Lower leg skin (tissue), 4 donors: Measurements from ENCODE around the gene CDCP1. TPM values are rescaled to one million over a fixed set of nuclear protein-coding genes. Genes with fewer than 3 reads are reported as not detected.

Experiments used
- DNase-seq, 2 donors: peaks; one replicate each; pipeline ENCODE4 v3.0.0-alpha.2; 2019; ENCODE audit warnings: low spot score in 2 of 2
- H3K4me3 ChIP-seq: fragments of 200-600 bp; sonication (generic); 2 replicates; pipeline ENCODE4 v1.5.1; 2017; ENCODE audit warnings: mild to moderate bottlenecking, low read depth; ENCODE audit not compliant: poor library complexity, severe bottlenecking
- POLR2A ChIP-seq, 2 donors: fragments of 450-650 bp; IDR thresholded peaks; one replicate each; pipeline ENCODE4 v1.6.1; 2016 to 2017; ENCODE audit warnings: antibody characterized with exemption in 2 of 2, mild to moderate bottlenecking in 1 of 2, moderate library complexity in 1 of 2
- WGBS, 2 donors: methylation state at CpG; one replicate each; pipeline ENCODE4 v1.1.5; 2018; 5-methylcytosine and 5-hydroxymethylcytosine counted together
- intact Hi-C: fragments of 100-400 bp; cut with DNase I; formaldehyde crosslinking; loops from one replicate; pipeline ENCODE4 v1.15.0; 2023; ENCODE audit warnings: low total_unique reads
- total RNA-seq, 4 donors: library from RNA; depleted of rRNA; stranded (reverse); fragments of >200 nt; gene quantifications; one replicate each; pipeline ENCODE4 v1.1.0, GENCODE V29; 2016
- TF ChIP-seq, protein P1 (sequence below), 3 donors: fragments of 450-650 bp; IDR thresholded peaks; one replicate each; pipeline ENCODE4 v1.5.1; 2016; ENCODE audit warnings: antibody characterized with exemption in 3 of 3, mild to moderate bottlenecking in 3 of 3, moderate library complexity in 2 of 3

CDCP1 gene
- total RNA-seq, 4 donors from 2014 or later: 43.8 to 79.0 (median 57.1) TPM

DNA sequence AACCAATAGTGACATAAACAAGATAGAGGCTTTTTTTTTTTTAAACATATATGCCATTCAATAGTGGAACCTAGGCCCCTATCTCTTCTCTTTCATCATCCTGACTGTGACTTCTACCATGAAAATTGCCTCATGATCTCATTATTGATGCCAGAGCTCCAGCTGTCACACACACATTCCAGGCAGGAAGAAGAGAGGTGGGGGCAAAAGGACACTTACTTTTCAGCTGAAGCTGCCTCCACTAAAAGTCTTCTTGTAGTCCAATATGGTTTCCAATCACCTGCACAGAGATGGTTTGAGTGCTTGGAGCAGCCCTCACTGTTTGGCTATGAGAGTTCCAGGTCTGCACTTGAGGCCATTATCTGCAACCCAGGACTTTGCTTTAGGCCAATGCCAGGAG is 75.1 kb downstream of the CDCP1 start:
- intact Hi-C loops: no loop called here
- TF ChIP-seq, protein P1, sequence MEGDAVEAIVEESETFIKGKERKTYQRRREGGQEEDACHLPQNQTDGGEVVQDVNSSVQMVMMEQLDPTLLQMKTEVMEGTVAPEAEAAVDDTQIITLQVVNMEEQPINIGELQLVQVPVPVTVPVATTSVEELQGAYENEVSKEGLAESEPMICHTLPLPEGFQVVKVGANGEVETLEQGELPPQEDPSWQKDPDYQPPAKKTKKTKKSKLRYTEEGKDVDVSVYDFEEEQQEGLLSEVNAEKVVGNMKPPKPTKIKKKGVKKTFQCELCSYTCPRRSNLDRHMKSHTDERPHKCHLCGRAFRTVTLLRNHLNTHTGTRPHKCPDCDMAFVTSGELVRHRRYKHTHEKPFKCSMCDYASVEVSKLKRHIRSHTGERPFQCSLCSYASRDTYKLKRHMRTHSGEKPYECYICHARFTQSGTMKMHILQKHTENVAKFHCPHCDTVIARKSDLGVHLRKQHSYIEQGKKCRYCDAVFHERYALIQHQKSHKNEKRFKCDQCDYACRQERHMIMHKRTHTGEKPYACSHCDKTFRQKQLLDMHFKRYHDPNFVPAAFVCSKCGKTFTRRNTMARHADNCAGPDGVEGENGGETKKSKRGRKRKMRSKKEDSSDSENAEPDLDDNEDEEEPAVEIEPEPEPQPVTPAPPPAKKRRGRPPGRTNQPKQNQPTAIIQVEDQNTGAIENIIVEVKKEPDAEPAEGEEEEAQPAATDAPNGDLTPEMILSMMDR (IDR thresholded peaks at IDR 0.05): no peak
- no peak for TF ChIP-seq POLR2A (IDR thresholded peaks at IDR 0.05)
- no peak overlapping the region for H3K4me3 ChIP-seq
- DNase-seq: no peak

DNA sequence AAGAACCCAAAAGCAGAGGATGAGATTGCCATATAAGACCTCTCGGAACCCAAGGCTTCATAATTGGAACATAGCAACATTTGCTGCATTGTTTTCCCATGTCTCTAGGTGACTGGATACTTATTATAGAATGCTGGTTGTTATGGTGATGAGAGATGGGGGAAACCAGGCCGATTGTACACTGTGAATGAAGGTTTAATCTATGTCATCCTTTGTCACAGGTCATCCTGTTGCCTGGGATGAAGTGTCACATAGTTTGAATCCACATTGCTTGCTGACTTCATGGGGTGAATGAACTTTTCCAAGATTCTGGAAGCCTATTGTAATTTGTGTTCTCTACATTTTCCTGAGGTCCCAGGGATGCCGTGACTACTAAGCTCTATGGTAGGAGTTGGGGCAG is 78.2 kb downstream of the CDCP1 start:
- no peak for DNase-seq
- TF ChIP-seq, protein P1 (IDR thresholded peaks at IDR 0.05): no peak
- TF ChIP-seq POLR2A (IDR thresholded peaks at IDR 0.05): no peak
- intact Hi-C loops: no loop called here
- WGBS, 2 donors: 76 to 85% methylated on average over 3 of the region's 3 CpGs
- H3K4me3 ChIP-seq: no peak overlapping the region

DNA sequence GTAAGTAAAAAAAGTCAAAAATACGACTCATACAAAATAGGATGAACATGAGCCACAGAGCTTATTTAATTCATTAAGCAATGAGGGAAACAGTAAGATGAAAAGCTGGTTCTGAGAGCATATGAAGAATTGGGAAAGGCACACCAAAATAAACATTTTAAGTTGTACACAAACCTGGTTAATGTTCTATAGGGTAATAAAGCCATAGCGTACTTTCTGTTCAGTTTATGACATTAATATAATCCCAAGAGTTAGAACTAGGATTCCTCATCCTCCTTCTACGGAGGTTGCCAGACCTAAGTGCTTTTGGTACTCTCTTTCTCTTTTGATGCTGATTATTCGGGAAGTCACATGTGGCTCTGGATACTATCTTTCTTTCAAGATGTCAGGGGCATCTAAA is 78.7 kb downstream of the CDCP1 start:
- DNase-seq: no peak
- intact Hi-C loops: no loop called here
- TF ChIP-seq, protein P1 (IDR thresholded peaks at IDR 0.05): no peak
- no peak for TF ChIP-seq POLR2A (IDR thresholded peaks at IDR 0.05)

DNA sequence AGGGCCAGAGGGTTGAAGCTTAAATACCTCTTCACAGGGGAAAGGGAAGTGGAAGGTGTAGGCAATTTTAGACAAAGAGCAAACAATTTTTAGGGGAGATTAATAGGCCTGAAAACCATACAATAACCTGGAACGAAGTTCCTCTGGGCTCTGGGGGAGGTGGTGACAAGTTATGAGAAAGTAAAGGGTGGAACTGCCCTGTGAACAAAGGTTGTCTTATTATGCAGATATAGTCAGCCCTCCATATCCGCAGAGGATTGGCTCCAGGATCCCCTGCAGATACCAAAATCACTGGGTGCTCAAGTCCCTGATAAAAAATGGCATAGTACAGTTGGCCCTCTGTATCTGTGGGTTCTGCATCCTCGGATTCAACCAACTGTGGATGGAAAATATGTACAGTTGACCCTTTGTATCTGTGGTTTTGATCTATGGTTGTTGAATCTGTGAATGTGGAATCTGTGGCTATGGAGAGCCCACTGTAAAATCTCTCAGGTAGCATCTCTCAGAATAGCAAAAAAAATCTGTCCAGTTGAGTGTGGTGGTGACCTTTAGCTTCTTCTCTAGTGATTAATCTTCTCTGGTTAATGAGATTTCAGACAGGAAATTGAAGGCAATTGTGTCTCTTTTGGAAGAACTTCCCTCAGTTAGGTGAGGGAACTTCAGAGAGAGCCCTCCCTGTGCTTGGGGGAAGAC is 79.9 kb downstream of the CDCP1 start:
- intact Hi-C loops: no loop called here
- 90 to 97% methylated on average over 3 of the region's 3 CpGs for WGBS, 2 donors

More for the DNA sequence above, 78.7 kb downstream of the CDCP1 start:
- 79 to 84% methylated on average over 3 of the region's 4 CpGs for WGBS, 2 donors
- H3K4me3 ChIP-seq: no peak overlapping the region

DNA sequence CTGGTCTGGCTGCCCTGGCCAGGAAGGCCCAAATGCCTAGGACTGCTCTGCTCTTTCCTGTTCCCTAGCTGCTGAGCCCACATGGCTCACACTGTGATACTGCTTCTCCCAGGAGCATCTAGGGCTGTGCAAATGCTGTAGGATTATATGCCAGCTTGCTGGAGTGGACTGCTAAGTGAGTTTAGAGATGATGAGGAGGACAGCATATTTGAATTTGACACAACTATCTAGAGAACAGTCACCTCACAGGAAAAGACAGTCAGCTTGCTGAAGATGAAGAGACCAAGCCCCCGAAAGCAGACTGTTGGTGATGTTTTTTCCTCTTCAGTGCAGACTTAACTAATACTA is 80.8 kb downstream of the CDCP1 start:
- intact Hi-C loops: no loop called here
- WGBS, 2 donors: 97 to 100% methylated on average over 1 of the region's 1 CpG
- H3K4me3 ChIP-seq: no peak overlapping the region
- no peak for TF ChIP-seq POLR2A (IDR thresholded peaks at IDR 0.05)
- TF ChIP-seq, protein P1 (IDR thresholded peaks at IDR 0.05): no peak
- no peak for DNase-seq

More for the DNA sequence above, 79.9 kb downstream of the CDCP1 start:
- TF ChIP-seq POLR2A (IDR thresholded peaks at IDR 0.05): no peak
- TF ChIP-seq, protein P1 (IDR thresholded peaks at IDR 0.05): no peak
- no peak for DNase-seq
- no peak overlapping the region for H3K4me3 ChIP-seq
